Thoracic aorta endothelial cell (primary cell): ENCODE results near the gene AQP6. TPM values are rescaled to one million over a fixed set of nuclear protein-coding genes. Genes with fewer than 3 reads are reported as not detected.

Source experiments
- total RNA-seq: library from RNA; depleted of rRNA; stranded (reverse); fragments of >200 nt; gene quantifications from 2 replicates; pipeline ENCODE4 v1.2.3, GENCODE V29; 2012

AQP6 gene
- total RNA-seq = not detected in 2 replicates

GRCh38 chr12:49972641-49973360 is at the start of gene AQP6:
Gene AQP6, plus strand, starts transcription at chr12:49972947. Its CDS starts 227 bp downstream, at chr12:49973174.

GRCh38 chr12:49950273-49951251 is 22.2 kb upstream of the AQP6 start, which contains the start of gene AQP2:
Gene AQP2, plus strand, starts transcription at chr12:49950737. Its CDS starts 94 bp downstream, at chr12:49950831.

GRCh38 chr12:49961111-49961922 is 11.4 kb upstream of the AQP6 start, which contains the start of gene AQP5:
Gene AQP5, plus strand, starts transcription at chr12:49961872. Its CDS starts 146 bp downstream, at chr12:49962018.

GRCh38 chr12:50025187-50026059 is 52.7 kb downstream of the AQP6 start, which contains the start of gene RACGAP1:
Gene RACGAP1, minus strand, starts transcription at chr12:50025494. Its CDS starts 8,779 bp downstream, at chr12:50016715.

Other genes starting within 250 kb of the AQP6 start
- 402 and 473 TPM in 2 replicates for gene TMBIM6, start 231.4 kb upstream of the AQP6 start, total RNA-seq
- gene NCKAP5L, start 144.5 kb upstream of the AQP6 start, total RNA-seq = 22.2 and 29.2 TPM in 2 replicates
- gene BCDIN3D, start 129.8 kb upstream of the AQP6 start, total RNA-seq = 2.4 and 3.3 TPM in 2 replicates
- not detected in 2 replicates for gene FAIM2, start 69.0 kb upstream of the AQP6 start, total RNA-seq
- gene AQP2, start 22.2 kb upstream of the AQP6 start, total RNA-seq = not detected in 2 replicates
- not detected in 2 replicates for gene AQP5, start 11.1 kb upstream of the AQP6 start, total RNA-seq
- 69.0 and 103 TPM in 2 replicates for gene RACGAP1, start 52.5 kb downstream of the AQP6 start, total RNA-seq
- gene ASIC1, start 84.6 kb downstream of the AQP6 start, total RNA-seq = 0.27 and 1.1 TPM in 2 replicates
- 93.4 and 102 TPM in 2 replicates for gene SMARCD1, start 112.4 kb downstream of the AQP6 start, total RNA-seq
- gene GPD1, start 131.1 kb downstream of the AQP6 start, total RNA-seq = 0.22 TPM in 1 of 2 replicates, not detected in the other
- 29.4 and 30.9 TPM in 2 replicates for gene COX14, start 139.3 kb downstream of the AQP6 start, total RNA-seq
- gene CERS5, start 194.4 kb downstream of the AQP6 start, total RNA-seq = 37.9 and 41.9 TPM in 2 replicates